ENCODE measurements around the gene SPRING1.

- TF ChIP-seq CTCF (IDR thresholded peaks at IDR 0.05; ENCODE audit: borderline replicate concordance, extremely low read depth, low read length, poor library complexity, severe bottlenecking), result no peak
- TF ChIP-seq EZH2 (IDR thresholded peaks at IDR 0.05; ENCODE audit: borderline replicate concordance, low read depth, low read length, severe bottlenecking), result no peak
Observed at GRCh38 chr12:116698116-116698515, 39.8 kb downstream of the SPRING1 start.
